Medulla oblongata (tissue), 1 donor: Measurements from ENCODE around the gene IL22.

Experiments
- DNase-seq: peaks from one replicate; pipeline ENCODE4 v3.0.0-alpha.2; 2015; ENCODE audit errors: extremely low spot score

Gene IL22

GRCh38 chr12:68253504-68253903 lies at the start of gene IL22:
Gene IL22, minus strand, starts transcription at chr12:68253604. Its CDS starts 156 bp downstream, at chr12:68253448.
- DNase-seq: no peak

GRCh38 chr12:68297929-68298328 lies 44.5 kb upstream of the IL22 start:
- no peak for DNase-seq

GRCh38 chr12:68294251-68294650 lies 40.8 kb upstream of the IL22 start:
- DNase-seq: no peak

GRCh38 chr12:68293347-68293746 lies 39.9 kb upstream of the IL22 start:
- no peak for DNase-seq

- no peak for DNase-seq
These were observed 38.9 kb upstream of the IL22 start for GRCh38 chr12:68292151-68292943.

- DNase-seq: no peak
These were observed 38.1 kb upstream of the IL22 start for GRCh38 chr12:68291396-68292036.

- no peak for DNase-seq
These were observed 36.7 kb upstream of the IL22 start for GRCh38 chr12:68290126-68290525.

GRCh38 chr12:68287106-68287505 lies 33.7 kb upstream of the IL22 start:
- no peak for DNase-seq

- DNase-seq: no peak
These were observed 33.0 kb upstream of the IL22 start for GRCh38 chr12:68286396-68286795.

GRCh38 chr12:68285541-68285940 lies 32.1 kb upstream of the IL22 start:
- DNase-seq: no peak

- DNase-seq: no peak
These were observed 28.1 kb upstream of the IL22 start for GRCh38 chr12:68281322-68282077.

GRCh38 chr12:68280240-68280639 lies 26.8 kb upstream of the IL22 start:
- no peak for DNase-seq

GRCh38 chr12:68279227-68280054 lies 26.0 kb upstream of the IL22 start:
- DNase-seq: no peak

GRCh38 chr12:68276402-68276930 lies 23.1 kb upstream of the IL22 start:
- no peak for DNase-seq

- DNase-seq: no peak
These were observed 19.3 kb upstream of the IL22 start for GRCh38 chr12:68272732-68273131.

GRCh38 chr12:68271346-68271745 lies 17.9 kb upstream of the IL22 start:
- no peak for DNase-seq

- DNase-seq: no peak
These were observed 17.0 kb upstream of the IL22 start for GRCh38 chr12:68270358-68270757.

- no peak for DNase-seq
These were observed 16.4 kb upstream of the IL22 start for GRCh38 chr12:68269779-68270178.

GRCh38 chr12:68268967-68269366 lies 15.6 kb upstream of the IL22 start:
- DNase-seq: no peak

- DNase-seq: no peak
These were observed 14.5 kb upstream of the IL22 start for GRCh38 chr12:68267892-68268396.

GRCh38 chr12:68264857-68265256 lies 11.5 kb upstream of the IL22 start:
- DNase-seq: no peak
